Psoas muscle (tissue), 8 donors: ENCODE data around the gene ATG4D. TPM values are rescaled to one million over a fixed set of nuclear protein-coding genes. Genes with fewer than 3 reads are reported as not detected.

ENCODE experiments used
- ATAC-seq, 4 donors: fragments of 200-7000 bp; cut with Tn5 transposase; one replicate each; pipeline ENCODE4 v1.9.1; 2020; ENCODE audit warnings: moderate library complexity in 3 of 4, mild to moderate bottlenecking in 2 of 4
- DNase-seq, 2 donors: peaks; one replicate each; pipeline ENCODE4 v3.0.0-alpha.2; 2020
- H3K27ac ChIP-seq: fragments of 200-600 bp; one replicate; pipeline ENCODE4 v1.8.0; 2022
- H3K27me3 ChIP-seq, 3 donors: fragments of 200-600 bp in 1 of 3; one replicate each; pipeline versions ENCODE4 v1.6.1 to v1.8.0; 2013 to 2022; ENCODE audit warnings: low read length in 2 of 3, mild to moderate bottlenecking in 2 of 3, moderate library complexity in 1 of 3; ENCODE audit not compliant: insufficient read depth in 3 of 3
- H3K36me3 ChIP-seq, 2 donors: fragments of 200-600 bp in 1 of 2; one replicate each; pipeline versions ENCODE4 v1.6.1 to v1.8.0; 2013 to 2022; ENCODE audit warnings: low read depth in 1 of 2, mild to moderate bottlenecking in 1 of 2, moderate library complexity in 1 of 2; ENCODE audit not compliant: insufficient read depth in 1 of 2
- H3K4me1 ChIP-seq: fragments of 200-600 bp; one replicate; pipeline ENCODE4 v1.8.0; 2022
- H3K4me3 ChIP-seq: fragments of 200-600 bp; one replicate; pipeline ENCODE4 v1.8.0; 2022; ENCODE audit warnings: mild to moderate bottlenecking
- H3K9me3 ChIP-seq: fragments of 200-600 bp; one replicate; pipeline ENCODE4 v1.8.0; 2022
- CTCF ChIP-seq: fragments of 200-600 bp; IDR thresholded peaks from one replicate; pipeline ENCODE4 v1.8.0; 2022; ENCODE audit warnings: antibody characterized with exemption
- WGBS, 3 donors: extraction: QIAGEN DNeasy Blood & Tissue Kit; methylation state at CpG; one replicate each; pipeline versions ENCODE4 v1.1.6 to v1.1.7; 2013; 5-methylcytosine and 5-hydroxymethylcytosine counted together
- intact Hi-C, 2 donors: fragments of 100-400 bp; cut with DNase I; formaldehyde crosslinking; loops; one replicate each; pipeline versions ENCODE4 v1.11.0 to v1.14.2; 2022
- polyA plus RNA-seq, 3 donors: library from polyadenylated mRNA; stranded (reverse); fragments of 200-250 nt; gene quantifications; one replicate each; pipeline ENCODE4 v1.2.3, GENCODE V29; 2013
- total RNA-seq, 4 donors: library from RNA; stranded (reverse); fragmentation: NEBNext Ultra II Directional in 2 of 4; extraction: Animal tissue kit (Norgen Biotek cat#: 25700) in 2 of 4; gene quantifications; one replicate each; pipeline versions ENCODE4 v1.2.1 to v1.2.4, GENCODE V29; 2021 to 2023
- donor health status: healthy with polysubstance abuse.
- donor health status: DM: no; HTN: no; CAD: no; lungs with moderate emphysema.
- donor health status: Bipolar disorder and iron deficiency.
- donor health status: healthy.
- donor health status: DM: yes; HTN: yes; CAD: no.
- donor health status: DM: no; HTN: no; CAD: no.
- donor health status: DM: no; HTN: no; CAD: no.
- donor health status: DM: yes; HTN: yes; CAD: no.

Gene ATG4D
- total and polyA plus RNA-seq, 7 donors: 42.5 to 95.7 (median 65.8) TPM

- H3K27ac ChIP-seq: no peak overlapping the region
- H3K27me3 ChIP-seq: no peaks in the 10 kb centered on the region
- ATAC-seq (no peak), DNase-seq (no peak)
- intact Hi-C loops: loop anchor here in 1 of 2 donors (10.0 kb wide), 1 partner anchor 170 kb away; the partner anchor contains the start of gene CDC37
- peaks cover 5% of the 10 kb centered on the region for H3K4me1 ChIP-seq
- no peaks in the 10 kb centered on the region for H3K36me3 ChIP-seq
- H3K9me3 ChIP-seq: no peaks in the 10 kb centered on the region
- 73 to 77% (median 74%) methylated on average over 6 of the region's 6 CpGs for WGBS, 3 donors
- H3K4me3 ChIP-seq: no peak overlapping the region
- no peak for TF ChIP-seq CTCF
Observed at GRCh38 chr19:10575011-10575716, 31.5 kb downstream of the ATG4D start.

- TF ChIP-seq CTCF: no peak
- Histone ChIP-seq H3K27me3 (no peaks in the 10 kb centered on the region), H3K27ac (no peak overlapping the region), H3K36me3 (no peaks in the 10 kb centered on the region), H3K9me3 (no peaks in the 10 kb centered on the region), H3K4me3 (no peak overlapping the region), H3K4me1 (peaks cover 5% of the 10 kb centered on the region)
- WGBS, 3 donors: 80 to 95% (median 81%) methylated on average over 6 of the region's 6 CpGs
- no peak for DNase-seq
- intact Hi-C loops: loop anchor here in 1 of 2 donors (10.0 kb wide), 1 partner anchor 173 kb away; the partner anchor contains the start of gene CDC37
- ATAC-seq: no peak
Observed at GRCh38 chr19:10577951-10578350, 34.2 kb downstream of the ATG4D start.

GRCh38 chr19:10580979-10581631 lies 37.4 kb downstream of the ATG4D start:
- Histone ChIP-seq H3K27me3 (no peaks in the 10 kb centered on the region), H3K36me3 (no peaks in the 10 kb centered on the region), H3K4me1 (peaks cover 5% of the 10 kb centered on the region), H3K9me3 (no peaks in the 10 kb centered on the region), H3K4me3 (peak overlapping the region; percentile 52), H3K27ac (no peak overlapping the region)
- TF ChIP-seq CTCF: peak; percentile 99
- peak; percentile 94 to 98 (median 96) for ATAC-seq
- intact Hi-C loops: loop anchor here (1.0 kb wide), 1 partner anchor 63 kb away; no protein-coding TSS in a partner anchor
- DNase-seq: peak; percentile 86 to 94
- WGBS, 3 donors: 14 to 21% (median 15%) methylated on average over 31 of the region's 31 CpGs

- H3K4me3 ChIP-seq: no peak overlapping the region
- no peak for DNase-seq
- 87 to 90% (median 90%) methylated on average over 13 of the region's 13 CpGs for WGBS, 3 donors
- no peak for ATAC-seq
- H3K27me3 ChIP-seq: peaks cover 0 to 3% (median 0%) of the 10 kb centered on the region in 3 donors
- no peak for TF ChIP-seq CTCF
- H3K9me3 ChIP-seq: no peaks in the 10 kb centered on the region
- intact Hi-C loops: no loop called here
- no peaks in the 10 kb centered on the region for H3K36me3 ChIP-seq
- no peak overlapping the region for H3K27ac ChIP-seq
- peaks cover 5% of the 10 kb centered on the region for H3K4me1 ChIP-seq
Observed at GRCh38 chr19:10582091-10582490, 38.4 kb downstream of the ATG4D start.
